Measurements from ENCODE around the gene TECR. TPM values are rescaled to one million over a fixed set of nuclear protein-coding genes. Genes with fewer than 3 reads are reported as not detected.
A peak's percentile ranks its signal among the peaks of the same experiment; 100 is the strongest.
"Not testable (repeated sequence)": the region's sequence is repeated elsewhere in the genome, so short reads cannot be mapped to it uniquely, and the experiment has no call there.

TECR gene
- total RNA-seq, 1 donor from 2014 or later = 38.9 TPM

GRCh38 chr19:14536926-14537692 lies 7.7 kb downstream of the TECR start:
- peak; percentile 39 for DNase-seq

- no peak for DNase-seq
These were observed 11.5 kb downstream of the TECR start for GRCh38 chr19:14540741-14541525.

GRCh38 chr19:14541979-14542378 lies 12.6 kb downstream of the TECR start:
- DNase-seq = not testable (repeated sequence)

- peak; percentile 48 for DNase-seq
These were observed 13.4 kb downstream of the TECR start for GRCh38 chr19:14542711-14543328.

GRCh38 chr19:14544047-14544446 lies 14.7 kb downstream of the TECR start:
- DNase-seq = no peak

GRCh38 chr19:14544977-14545715 lies 15.8 kb downstream of the TECR start:
- DNase-seq = peak; percentile 32

GRCh38 chr19:14545716-14546082 lies 16.3 kb downstream of the TECR start:
- no peak for DNase-seq

- DNase-seq = no peak
These were observed 20.9 kb downstream of the TECR start for GRCh38 chr19:14550201-14550754.

GRCh38 chr19:14551134-14552005 lies 22.0 kb downstream of the TECR start:
- peak; percentile 43 for DNase-seq

GRCh38 chr19:14552006-14552360 lies 22.6 kb downstream of the TECR start:
- not testable (repeated sequence) for DNase-seq

GRCh38 chr19:14553042-14553938 lies 23.9 kb downstream of the TECR start:
- DNase-seq = no peak

GRCh38 chr19:14553939-14554243 lies 24.5 kb downstream of the TECR start:
- no peak for DNase-seq

GRCh38 chr19:14554382-14554812 lies 25.0 kb downstream of the TECR start:
- no peak for DNase-seq

GRCh38 chr19:14555918-14556661 lies 26.7 kb downstream of the TECR start:
- DNase-seq = no peak

- no peak for DNase-seq
These were observed 27.3 kb downstream of the TECR start for GRCh38 chr19:14556662-14557188.

- DNase-seq = no peak
These were observed 29.1 kb downstream of the TECR start for GRCh38 chr19:14558370-14559066.

GRCh38 chr19:14559916-14560775 lies 30.8 kb downstream of the TECR start:
- no peak for DNase-seq

- DNase-seq = no peak
These were observed 31.3 kb downstream of the TECR start for GRCh38 chr19:14560776-14561108.

Measured in skin of body (tissue), 2 donors.